GM12873 (cell line): Measurements from ENCODE around the gene LNPK.

Experiments used
- TF ChIP-seq, protein P1 (sequence below): IDR thresholded peaks from 2 replicates; pipeline ENCODE4 v1.5.1; 2012; ENCODE audit warnings: low read depth, mild to moderate bottlenecking, moderate library complexity, low read length, control low read depth; ENCODE audit not compliant: insufficient read depth; ENCODE audit errors: missing control alignments

Gene LNPK

DNA sequence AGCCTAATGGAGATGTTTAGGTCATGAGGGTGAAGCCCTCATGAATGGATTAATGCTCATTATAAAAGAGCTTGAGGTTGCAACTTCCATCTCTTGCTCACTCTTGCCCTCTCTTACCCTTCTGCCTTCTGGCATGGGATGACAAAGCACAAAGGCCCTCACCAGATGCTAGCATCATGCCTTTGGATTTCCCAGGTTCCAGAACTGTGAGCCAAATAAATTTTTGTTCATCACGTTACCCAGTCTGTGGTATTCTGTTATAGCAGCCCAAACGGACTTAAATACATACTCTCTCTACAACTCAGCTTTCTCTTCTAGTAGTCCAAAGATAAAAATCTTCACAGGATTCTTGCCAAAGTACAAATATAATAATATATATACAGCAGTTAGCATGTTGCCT, 75.8 kb downstream of the LNPK start:
- TF ChIP-seq, protein P1, sequence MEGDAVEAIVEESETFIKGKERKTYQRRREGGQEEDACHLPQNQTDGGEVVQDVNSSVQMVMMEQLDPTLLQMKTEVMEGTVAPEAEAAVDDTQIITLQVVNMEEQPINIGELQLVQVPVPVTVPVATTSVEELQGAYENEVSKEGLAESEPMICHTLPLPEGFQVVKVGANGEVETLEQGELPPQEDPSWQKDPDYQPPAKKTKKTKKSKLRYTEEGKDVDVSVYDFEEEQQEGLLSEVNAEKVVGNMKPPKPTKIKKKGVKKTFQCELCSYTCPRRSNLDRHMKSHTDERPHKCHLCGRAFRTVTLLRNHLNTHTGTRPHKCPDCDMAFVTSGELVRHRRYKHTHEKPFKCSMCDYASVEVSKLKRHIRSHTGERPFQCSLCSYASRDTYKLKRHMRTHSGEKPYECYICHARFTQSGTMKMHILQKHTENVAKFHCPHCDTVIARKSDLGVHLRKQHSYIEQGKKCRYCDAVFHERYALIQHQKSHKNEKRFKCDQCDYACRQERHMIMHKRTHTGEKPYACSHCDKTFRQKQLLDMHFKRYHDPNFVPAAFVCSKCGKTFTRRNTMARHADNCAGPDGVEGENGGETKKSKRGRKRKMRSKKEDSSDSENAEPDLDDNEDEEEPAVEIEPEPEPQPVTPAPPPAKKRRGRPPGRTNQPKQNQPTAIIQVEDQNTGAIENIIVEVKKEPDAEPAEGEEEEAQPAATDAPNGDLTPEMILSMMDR = no peak

DNA sequence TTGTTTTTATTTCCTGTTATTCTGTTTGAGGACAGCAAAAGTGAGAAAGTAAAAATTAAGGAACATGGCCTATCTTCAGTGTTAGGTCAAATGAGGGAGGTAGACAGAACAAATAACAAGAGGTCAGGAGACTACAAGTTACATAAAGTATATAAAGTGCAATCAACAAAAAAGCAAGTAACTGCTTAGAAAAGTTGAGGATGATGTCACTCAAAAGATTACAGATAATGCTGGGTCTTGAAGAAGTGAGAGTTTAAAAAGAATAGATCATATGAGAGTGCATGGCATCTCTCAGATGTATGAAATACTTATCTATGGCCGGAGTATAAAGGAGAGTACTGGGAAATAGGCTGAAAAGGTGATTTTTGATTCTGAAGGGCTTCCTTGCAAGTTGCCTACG, 79.9 kb downstream of the LNPK start:
- TF ChIP-seq, protein P1 = no peak

DNA sequence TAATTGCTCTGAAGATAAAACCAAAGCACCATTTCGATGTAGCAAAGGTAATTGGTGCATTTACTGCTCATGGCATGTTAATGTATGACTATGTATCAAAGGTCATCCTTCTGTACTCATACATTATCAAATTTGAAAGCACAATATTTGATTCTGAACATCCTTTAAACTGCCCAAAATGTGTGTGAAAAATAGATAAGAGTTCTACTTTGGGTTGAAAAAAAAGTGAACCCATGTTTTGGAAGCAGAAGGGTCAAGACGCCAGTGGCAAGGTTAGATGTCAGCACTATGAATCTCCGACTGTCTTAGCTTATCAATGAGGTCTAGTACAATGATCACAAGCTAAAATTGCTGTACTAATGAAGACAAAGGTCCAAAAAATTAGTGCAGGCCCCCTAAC, 83.1 kb downstream of the LNPK start:
- TF ChIP-seq, protein P1 = no peak

DNA sequence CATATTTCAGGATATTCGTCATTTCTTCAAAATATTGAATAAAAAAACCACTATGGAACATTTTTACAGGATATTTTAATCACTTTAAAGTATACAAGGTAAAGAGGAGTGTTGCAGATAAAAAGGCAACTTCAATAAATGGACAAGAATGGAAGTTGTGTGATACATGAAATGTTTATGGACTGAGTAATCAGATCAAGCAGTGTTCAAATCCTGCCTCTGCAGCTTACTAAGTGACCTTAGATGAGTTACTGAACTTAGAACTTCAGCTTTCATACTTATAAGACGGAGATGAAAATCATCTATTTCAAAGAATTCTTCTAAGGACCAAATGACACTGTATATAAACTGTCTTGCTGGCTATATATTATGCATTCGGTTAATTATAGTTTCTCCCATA, 87.2 kb downstream of the LNPK start:
- TF ChIP-seq, protein P1 = no peak

DNA sequence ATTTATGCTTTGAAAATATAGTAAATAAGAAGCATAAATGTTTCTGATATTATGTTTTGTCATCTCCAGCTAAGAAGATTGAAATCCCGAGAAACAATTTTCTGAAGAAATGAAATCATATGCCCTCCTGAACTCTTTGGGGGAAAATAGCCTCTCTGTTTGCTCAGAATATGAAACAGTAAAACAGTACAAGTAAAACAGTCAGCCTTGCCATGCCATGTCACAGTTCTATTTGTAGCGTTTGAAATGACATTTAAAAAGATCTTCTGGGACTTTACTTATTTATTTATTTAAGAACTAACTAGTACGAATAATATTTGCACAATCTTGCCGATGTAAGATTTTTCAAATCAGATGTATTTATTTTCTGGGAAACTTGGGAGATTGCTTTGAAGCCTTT, 98.0 kb downstream of the LNPK start:
- TF ChIP-seq, protein P1 = no peak

DNA sequence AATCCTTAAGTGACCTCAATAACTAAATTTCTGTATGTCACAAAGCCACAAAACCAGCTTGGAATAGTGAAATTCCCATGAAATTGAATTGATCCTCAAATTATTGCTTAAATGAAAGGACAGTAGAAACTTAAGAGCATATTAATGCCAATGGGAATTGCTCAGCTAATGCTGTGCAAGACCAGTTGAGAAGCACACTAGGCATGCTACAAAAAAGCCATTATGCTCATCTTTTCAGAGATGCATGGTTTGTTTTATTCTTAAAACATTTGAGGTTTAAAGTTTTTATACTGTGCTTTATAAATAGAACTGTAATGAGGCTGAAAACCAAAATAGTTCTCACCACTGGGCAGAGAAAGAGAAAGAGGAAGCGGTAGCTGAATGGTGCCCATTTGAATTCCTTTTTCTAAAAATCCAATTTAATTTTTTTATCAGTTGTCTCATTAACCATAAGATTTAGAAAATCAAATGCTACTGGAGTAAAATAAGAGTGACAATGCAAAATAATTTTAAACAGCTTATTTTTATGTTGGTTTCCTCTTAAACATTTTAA, 98.6 kb downstream of the LNPK start:
- TF ChIP-seq, protein P1 = no peak

DNA sequence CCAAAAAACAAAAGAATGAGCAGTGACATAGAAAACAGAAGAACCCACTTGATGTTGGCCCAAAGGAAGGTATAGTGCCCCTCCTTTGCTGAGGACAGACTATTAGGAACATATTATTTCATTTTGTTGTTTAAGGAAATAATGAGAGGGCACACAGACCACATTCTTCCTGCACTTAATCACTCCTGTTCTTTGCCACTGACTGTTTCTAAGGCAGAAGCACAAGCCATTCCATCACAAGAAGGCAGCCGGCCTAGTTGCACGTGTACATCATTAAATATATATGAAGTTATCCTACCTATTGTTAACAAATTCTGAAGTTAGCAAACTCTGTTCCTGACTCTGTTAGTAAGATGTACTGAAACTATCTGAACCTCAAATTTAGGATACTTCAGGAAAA, 110.0 kb downstream of the LNPK start:
- TF ChIP-seq, protein P1 = no peak
